HFFc6 (cell line): Measurements from ENCODE around the gene ATP2B2. TPM values are rescaled to one million over a fixed set of nuclear protein-coding genes. Genes with fewer than 3 reads are reported as not detected.

ENCODE experiments used
- DNase-seq: peaks from one replicate; pipeline ENCODE4 v3.0.0-alpha.2; 2018
- H3K27ac Mint-ChIP-seq: 2 replicates; pipeline ENCODE4 v1.8.0; 2020; ENCODE audit warnings: mild to moderate bottlenecking, mixed read lengths
- H3K27me3 Mint-ChIP-seq: 2 replicates; pipeline ENCODE4 v1.8.0; 2021; ENCODE audit warnings: mild to moderate bottlenecking, moderate library complexity, mixed read lengths; ENCODE audit not compliant: insufficient read depth
- H3K36me3 Mint-ChIP-seq: 2 replicates; pipeline ENCODE4 v1.8.0; 2021; ENCODE audit warnings: low read depth, mixed read lengths
- H3K4me1 Mint-ChIP-seq: 2 replicates; pipeline ENCODE4 v1.8.0; 2020; ENCODE audit warnings: low read depth, mixed read lengths
- H3K4me3 Mint-ChIP-seq: 2 replicates; pipeline ENCODE4 v1.8.0; 2020; ENCODE audit warnings: mild to moderate bottlenecking, moderate library complexity, mixed read lengths
- H3K9me3 Mint-ChIP-seq: 2 replicates; pipeline ENCODE4 v1.8.0; 2020; ENCODE audit warnings: mild to moderate bottlenecking, mixed read lengths
- CTCF ChIP-seq: fragments of 200-600 bp; sonication (generic); IDR thresholded peaks from 2 replicates; pipeline ENCODE4 v1.5.0; 2021; ENCODE audit warnings: antibody characterized with exemption, mild to moderate bottlenecking
- total RNA-seq, 6 experiments: library from RNA; stranded (reverse); fragmentation: NEBNext Ultra II Directional; extraction: Animal tissue kit (Norgen Biotek cat#: 25700); gene quantifications; 2 replicates in 1 of 6; 3 replicates in 5 of 6; pipeline ENCODE4 v1.2.3, GENCODE V29; 2021

ATP2B2 gene
- total RNA-seq, 6 experiments from 2014 or later, result not detected

GRCh38 chr3:10391391-10391790, 114.0 kb downstream of the ATP2B2 start:
- H3K4me3 Mint-ChIP-seq, result no peak overlapping the region
- no peak for DNase-seq
- H3K27ac Mint-ChIP-seq, result no peak overlapping the region
- no peak for TF ChIP-seq CTCF
- H3K36me3 Mint-ChIP-seq, result peaks cover 7% of the 10 kb centered on the region; the same call in 1 of the 2 replicates
- no peaks in the 10 kb centered on the region for H3K4me1 Mint-ChIP-seq
- H3K9me3 Mint-ChIP-seq, result peaks cover 22% of the 10 kb centered on the region; the same call in 1 of the 2 replicates
- H3K27me3 Mint-ChIP-seq, result peaks cover 37% of the 10 kb centered on the region

DNA sequence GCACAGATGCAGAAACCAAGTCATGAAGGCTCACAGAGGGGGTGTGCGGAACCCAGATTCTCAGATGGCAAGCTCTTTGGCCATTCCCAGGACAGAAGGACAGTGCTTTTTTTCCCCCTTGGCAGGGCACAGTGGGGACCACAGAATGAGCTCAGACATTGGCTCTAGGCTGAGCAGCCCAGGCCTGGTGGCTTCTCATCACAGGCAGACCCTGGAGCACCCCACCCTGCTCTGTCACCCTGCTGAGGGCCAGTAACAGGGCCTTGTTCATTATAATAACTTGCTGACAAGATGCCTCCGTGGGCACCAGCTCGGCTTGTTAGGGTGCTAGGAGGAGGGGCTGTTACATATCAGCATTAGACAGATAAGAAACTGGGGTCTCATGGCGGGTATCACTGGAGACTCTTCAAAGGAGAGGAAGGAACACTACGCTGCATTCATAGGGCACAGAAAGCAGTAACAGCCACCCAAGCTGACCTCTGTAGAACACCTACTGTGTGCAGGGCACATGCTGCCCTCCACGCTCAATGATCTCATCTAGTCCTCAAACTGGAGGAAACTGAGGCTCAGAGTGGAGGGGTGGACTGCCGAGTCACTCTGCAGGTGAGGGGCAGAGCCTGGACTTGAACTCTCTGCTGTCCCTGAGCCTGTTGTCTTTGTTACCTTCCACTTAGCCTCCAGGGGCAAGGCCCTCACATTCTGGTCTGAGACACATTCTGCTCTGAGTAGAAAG, 114.6 kb downstream of the ATP2B2 start:
- no peak for TF ChIP-seq CTCF
- peaks cover 22% of the 10 kb centered on the region; the same call in 1 of the 2 replicates for H3K9me3 Mint-ChIP-seq
- no peak for DNase-seq
- peaks cover 7% of the 10 kb centered on the region; the same call in 1 of the 2 replicates for H3K36me3 Mint-ChIP-seq
- no peak overlapping the region for H3K27ac Mint-ChIP-seq
- H3K27me3 Mint-ChIP-seq, result peaks cover 39% of the 10 kb centered on the region
- no peaks in the 10 kb centered on the region for H3K4me1 Mint-ChIP-seq
- no peak overlapping the region for H3K4me3 Mint-ChIP-seq

DNA sequence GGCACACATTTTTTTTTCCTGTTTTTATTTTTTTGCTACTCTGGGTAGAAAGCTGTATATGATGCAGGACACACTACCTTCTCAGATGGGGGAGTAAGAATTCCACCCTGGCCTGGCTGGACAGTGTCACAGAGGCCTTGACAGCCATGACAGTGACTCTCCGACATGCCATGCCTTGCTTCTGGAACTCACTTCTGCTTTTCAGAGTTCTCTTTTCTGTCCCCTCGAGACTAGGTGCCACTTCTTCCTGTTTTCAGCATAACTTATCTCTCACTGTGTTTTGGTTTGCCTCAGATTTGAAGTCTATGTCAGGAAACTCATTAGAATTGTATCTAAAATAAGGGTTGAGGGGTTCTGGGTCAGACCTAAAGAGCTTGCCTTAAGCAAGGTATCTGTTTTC, 115.4 kb downstream of the ATP2B2 start:
- DNase-seq, result no peak
- no peak for TF ChIP-seq CTCF
- no peaks in the 10 kb centered on the region for H3K4me1 Mint-ChIP-seq
- peaks cover 22% of the 10 kb centered on the region; the same call in 1 of the 2 replicates for H3K9me3 Mint-ChIP-seq
- peaks cover 43% of the 10 kb centered on the region for H3K27me3 Mint-ChIP-seq
- no peak overlapping the region for H3K4me3 Mint-ChIP-seq
- H3K36me3 Mint-ChIP-seq, result peaks cover 7% of the 10 kb centered on the region; the same call in 1 of the 2 replicates
- no peak overlapping the region for H3K27ac Mint-ChIP-seq

DNA sequence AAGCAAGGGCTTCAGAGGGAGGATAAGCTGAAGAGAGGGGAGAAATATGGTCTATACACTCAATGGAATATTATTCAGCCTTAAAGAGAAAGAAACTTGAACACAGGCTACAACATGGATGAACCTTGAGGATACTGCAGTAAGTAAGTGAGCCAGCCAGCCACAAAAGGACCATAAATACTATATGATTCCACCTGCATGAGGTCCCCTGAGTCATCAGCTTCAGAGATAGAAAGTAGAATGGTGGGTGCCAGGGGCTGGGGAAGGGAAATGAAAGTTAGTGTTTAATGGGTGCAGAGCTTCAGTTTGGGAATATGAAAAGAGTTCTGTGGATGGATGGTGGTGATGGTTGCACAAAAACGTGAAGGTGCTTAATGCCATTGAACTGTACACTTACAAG, 116.0 kb downstream of the ATP2B2 start:
- Mint-ChIP-seq H3K4me3 (no peak overlapping the region), H3K9me3 (peaks cover 22% of the 10 kb centered on the region; the same call in 1 of the 2 replicates), H3K27ac (no peak overlapping the region), H3K27me3 (peaks cover 42% of the 10 kb centered on the region), H3K4me1 (no peaks in the 10 kb centered on the region), H3K36me3 (peaks cover 7% of the 10 kb centered on the region; the same call in 1 of the 2 replicates)
- TF ChIP-seq CTCF, result no peak
- no peak for DNase-seq

DNA sequence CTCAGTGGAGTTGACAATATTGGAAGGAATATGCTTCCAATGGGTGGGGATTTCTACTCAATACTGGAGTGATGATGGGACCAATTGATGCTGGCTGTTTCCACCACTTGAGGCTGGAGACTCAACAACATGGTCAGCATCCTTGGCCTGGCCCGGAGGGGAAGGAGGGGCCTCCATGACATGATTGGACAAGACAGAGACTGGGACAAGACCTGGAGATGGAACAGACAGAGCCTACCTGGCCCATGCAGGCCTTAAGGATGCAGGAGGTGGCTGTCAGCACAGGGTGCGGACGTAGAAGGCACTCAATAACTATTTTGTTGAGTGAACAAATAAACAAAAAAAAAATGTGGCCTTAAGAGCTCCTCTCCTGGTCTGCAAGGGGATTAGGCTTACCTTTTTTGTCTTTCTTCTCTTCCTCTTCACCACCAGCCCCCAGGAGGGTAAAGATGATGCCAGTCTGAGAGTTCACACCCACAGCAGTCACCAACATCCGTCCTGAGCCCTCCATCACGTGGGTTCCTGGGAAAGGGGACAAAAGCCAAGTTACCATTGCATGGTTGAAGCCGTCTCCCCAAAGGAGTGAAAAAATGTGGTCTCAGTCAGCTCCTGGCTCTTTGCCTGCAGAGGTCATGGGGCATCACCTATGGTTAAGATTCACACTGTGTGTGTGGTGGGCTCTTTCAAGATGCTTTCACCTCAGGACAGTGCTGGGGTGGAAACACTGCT, 117.3 kb downstream of the ATP2B2 start:
- no peaks in the 10 kb centered on the region for H3K4me1 Mint-ChIP-seq
- H3K4me3 Mint-ChIP-seq, result no peak overlapping the region
- peaks cover 7% of the 10 kb centered on the region; the same call in 1 of the 2 replicates for H3K36me3 Mint-ChIP-seq
- DNase-seq, result no peak
- no peak for TF ChIP-seq CTCF
- peaks cover 22% of the 10 kb centered on the region; the same call in 1 of the 2 replicates for H3K9me3 Mint-ChIP-seq
- H3K27me3 Mint-ChIP-seq, result peaks cover 42% of the 10 kb centered on the region
- H3K27ac Mint-ChIP-seq, result no peak overlapping the region
